Stromal cell of bone marrow (primary cell): ENCODE measurements around the gene KASH5.
A peak's percentile ranks its signal among the peaks of the same experiment; 100 is the strongest.

ENCODE experiments used
- DNase-seq: peaks from one replicate; pipeline ENCODE4 v3.0.0-alpha.2; 2012; ENCODE audit warnings: low read depth

KASH5 gene

DNA sequence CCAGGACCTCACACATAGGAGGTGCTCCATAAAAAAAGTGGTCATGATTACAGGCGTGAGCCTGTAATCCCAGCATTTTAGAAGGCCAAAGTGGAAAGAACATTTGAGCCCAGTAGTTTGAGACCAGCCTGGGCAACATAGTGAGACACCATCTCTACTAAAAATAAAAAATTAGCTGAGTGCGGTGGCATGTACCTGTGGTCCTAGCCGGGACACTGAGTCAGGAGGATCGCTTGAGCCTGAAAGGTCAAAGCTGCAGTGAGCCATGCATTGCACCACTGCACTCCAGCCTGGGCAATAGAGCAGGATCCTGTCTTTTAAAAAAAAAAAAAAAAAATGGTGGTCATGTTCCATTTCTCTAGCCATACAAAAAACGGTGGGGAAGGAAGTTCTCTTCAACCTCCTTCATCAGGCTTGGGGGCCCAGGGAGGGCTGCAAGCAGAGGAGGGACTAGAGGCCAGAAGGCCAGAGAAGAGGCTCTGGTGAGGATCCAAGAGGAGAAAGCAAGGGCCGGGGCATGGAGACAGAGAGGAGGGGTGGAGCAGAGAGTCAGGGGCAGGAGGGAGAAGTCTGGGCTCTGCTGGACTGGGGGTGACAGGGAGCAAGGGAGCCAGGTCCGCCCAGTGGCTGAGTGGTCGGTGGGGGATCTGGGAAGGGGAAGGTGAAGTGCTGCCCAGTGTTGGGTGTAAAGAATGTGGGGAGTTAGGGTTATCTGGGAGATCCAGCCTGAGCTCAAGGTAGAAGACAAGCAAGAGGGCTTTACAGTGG lies 8.9 kb downstream of the KASH5 start:
- no peak for DNase-seq

DNA sequence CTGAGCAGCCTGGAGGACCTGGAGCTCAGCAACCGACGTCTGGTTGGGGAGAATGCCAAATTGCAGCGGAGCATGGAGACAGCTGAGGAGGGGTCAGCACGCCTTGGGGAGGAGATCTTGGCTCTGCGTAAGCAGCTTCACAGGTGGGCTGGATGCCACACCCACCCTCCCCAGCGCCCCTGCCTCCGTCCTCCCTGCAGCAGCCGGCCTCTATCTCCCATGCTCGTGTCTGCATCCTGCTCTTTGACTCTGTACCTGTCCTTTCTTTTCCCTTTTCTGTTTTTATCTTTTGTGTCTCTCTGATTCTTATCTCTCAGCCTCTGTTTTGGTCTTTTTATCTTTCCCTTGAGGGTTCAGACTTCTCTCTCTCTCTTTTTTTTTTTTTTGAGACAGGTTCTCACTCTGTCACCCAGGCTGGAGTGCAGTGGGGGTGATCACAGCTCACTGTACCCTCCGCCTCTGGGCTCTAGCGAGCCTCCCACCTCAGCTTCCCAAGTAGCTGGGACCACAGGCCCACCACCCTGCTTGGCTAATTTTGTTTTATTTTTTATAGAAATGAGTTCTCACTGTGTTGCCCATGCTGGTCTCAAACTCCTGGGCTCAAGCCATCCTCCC lies 10.1 kb downstream of the KASH5 start:
- DNase-seq: no peak

DNA sequence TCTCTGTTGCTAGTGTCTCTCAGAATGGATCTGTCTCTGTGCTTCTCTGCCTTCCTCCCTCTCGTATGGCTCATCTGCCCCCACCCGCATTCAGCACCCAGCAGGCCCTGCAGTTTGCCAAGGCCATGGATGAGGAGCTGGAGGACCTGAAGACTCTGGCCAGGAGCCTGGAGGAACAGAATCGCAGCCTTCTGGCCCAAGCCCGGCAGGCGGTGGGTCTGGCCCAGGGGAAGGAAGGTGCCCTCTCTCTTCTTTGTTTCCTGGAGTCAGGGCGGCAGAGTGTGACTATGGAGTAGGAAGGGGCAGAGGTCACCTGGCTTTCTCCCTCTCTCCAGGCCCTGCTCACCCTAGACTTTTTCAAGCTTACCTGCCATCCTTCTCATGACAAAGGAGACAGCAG lies 10.9 kb downstream of the KASH5 start:
- no peak for DNase-seq

DNA sequence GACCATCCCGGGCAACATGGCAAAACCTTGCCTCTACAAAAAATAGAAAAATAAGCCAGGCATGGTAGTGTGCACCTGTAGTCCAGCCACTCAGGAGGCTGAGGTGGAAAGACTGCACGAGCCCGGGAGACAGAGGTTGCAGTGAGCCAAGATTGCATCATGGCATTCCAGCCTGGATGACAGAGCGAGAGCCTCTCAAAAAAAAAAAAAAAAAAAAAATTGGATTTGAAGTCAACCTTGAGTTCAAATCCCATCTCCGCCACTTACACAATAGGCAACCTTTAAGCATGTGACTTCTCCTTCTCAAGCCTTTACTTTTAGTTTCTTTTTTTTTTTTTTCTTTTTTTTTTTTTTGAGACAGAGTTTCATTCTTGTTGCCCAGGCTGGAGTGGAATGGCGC lies 12.0 kb downstream of the KASH5 start:
- no peak for DNase-seq

DNA sequence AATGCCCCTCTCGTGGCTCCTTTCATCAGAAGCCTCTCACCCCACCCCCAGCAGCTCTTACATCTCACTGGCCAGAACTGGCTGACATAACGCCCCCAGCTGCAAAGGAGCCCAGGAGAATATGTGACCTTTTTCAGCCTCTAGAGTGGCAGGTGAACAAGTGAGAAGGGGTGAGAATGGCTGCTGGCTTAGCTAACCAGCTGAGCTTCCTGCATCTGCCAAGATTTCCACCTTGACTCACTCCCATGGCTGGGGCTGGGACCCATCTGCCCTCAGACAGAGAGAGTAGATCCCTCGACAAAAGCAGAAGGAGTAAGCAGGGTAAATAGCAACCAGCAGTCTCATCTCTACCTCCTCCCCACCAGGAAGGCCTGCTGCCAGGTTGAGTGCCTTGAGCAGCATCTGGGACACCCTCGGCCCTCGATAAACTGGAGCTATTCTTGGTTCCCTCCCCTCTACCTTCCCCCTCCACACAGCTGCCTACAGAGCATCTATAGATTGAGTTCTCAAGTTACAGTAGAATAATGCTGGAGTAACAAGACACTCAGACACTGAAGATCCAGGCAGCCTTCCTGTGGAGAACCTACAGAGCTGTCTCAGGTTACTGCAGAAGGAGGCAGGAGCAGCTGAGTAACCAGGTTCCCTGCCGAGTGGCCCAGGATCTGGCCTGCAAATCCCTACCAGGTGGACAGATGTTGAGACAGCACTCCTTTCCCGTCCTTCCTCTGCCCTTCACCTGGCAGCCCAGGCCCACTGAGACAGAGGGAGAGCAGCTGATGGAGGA lies 15.5 kb downstream of the KASH5 start:
- no peak for DNase-seq

DNA sequence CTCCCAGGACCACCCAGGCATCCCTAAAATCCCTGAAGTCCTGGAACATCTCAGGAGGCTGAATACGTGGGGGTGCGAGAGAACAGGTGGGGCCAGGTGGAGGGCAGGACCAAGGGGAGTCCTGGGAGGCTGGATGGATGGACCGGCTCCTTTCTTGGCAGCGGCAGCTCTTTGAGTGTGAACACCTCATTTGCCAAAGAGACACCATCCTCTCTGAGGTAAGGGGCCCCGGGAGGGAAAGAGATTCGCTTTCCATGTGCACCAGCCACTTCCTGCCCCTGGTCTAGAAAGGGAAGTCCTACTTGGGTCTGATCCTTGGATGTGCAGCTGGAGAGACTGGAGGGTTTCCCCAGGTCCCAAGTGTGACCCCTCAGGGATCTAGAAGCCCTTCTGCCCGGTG lies 19.0 kb downstream of the KASH5 start:
- DNase-seq: no peak

DNA sequence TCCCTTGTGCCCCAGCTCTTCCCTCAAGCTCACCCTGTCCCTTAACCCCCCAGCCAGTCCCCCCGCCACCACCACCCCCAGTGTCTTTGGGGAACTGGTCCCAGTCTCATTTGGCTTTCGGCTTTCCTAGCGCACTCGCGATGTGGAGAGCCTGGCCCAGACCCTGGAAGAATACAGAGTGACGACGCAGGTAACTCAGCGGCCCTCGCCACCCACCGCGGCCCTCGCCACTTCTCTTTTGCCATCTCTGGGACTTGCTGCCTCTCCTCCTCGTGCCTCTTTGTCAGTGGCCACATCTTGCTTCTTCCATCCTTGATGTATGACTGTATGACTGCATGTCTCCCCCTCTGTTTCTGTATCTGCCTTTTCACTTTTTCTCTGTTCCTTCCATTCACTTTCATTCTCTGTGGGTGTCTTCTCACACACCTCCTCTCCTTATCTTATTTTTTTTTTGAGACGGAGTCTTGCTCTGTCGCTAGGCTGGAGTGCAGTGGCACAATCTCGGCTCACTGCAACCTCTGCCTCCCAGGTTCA lies 19.5 kb downstream of the KASH5 start:
- DNase-seq: no peak

DNA sequence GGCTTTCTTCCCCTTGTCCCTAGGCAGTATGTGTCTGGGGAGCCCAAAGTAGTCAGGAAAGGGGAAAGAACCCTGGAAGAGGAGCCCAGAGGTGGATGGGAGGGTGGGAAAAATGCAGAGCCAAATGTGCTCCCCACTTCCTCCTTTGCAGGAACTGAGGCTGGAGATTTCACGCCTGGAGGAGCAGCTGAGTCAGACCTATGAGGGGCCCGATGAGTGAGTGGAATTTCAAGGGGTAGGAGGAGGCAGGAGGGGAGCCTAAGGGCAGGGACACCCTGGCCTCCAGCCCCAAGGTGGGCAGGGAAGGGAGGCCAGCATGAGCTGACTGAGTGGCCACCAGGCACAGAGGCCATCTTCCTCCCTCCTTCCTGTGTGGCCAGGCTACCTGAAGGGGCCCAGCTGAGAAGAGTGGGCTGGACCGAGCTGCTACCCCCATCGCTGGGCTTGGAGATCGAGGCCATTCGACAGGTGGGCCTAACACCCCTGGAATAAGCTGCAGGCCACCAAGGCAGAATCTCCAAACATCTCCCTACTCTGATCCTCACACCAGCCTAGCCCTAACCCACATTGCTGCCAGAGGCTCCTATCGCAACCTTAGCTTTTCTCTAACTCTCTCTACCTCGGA lies 20.9 kb downstream of the KASH5 start:
- no peak for DNase-seq

DNA sequence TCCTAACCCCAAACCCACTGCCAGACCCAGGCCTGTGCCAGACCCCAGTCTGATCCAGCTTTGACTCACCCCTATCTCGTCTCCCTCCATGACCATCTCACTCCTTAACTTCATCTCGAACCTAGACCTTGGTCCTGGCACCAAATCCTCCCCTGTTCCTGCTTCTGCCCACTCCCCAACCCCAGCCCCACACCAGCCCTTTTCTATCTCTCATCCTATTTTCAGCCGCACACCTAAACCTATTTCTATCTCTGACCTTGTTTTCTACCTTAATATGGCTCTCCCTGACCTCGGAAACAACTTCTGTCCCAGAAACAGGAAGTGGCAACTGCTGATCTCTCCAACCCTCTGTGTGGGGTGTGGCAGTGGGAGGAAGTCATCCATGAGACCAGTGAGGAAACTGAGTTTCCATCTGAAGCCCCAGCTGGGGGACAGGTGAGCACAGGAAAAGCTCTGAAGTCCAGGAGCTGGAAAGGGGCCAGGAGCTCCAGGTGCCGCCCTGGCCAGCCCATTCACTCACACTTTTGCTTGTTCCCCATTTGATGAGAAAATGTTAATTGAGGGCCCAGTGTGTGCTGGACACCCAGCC lies 21.5 kb downstream of the KASH5 start:
- DNase-seq: no peak

DNA sequence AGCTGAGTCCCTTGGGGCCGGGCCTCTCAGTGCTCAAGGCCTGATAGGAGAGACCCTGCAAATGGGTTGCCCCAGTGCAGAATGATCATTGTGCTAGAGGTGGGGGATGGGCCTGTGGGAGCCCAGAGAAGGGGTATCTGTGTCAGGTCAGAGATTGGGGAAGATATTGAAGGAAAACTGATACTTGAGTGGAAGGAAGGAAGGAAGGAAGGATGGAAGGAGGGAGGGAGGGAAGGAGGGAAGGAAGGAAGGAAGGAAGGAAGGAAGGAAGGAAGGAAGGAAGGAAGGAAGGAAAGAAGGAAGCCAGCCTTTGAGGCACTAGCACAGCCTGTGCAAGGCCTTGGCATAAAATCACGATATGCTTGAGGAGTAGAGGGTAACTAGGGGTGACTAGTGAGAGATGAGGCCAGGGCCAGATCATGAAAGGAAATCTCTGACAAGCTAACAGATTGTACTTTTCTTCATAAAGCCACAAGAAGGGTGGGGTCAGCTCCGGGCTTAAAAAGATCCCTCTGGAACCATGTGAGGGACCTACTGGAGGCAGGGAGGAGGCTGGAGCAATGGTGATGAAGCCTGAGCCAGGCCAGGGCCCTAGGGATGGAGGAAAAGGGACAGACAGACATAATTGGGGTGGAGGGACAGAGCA lies 23.8 kb downstream of the KASH5 start:
- DNase-seq: no peak

DNA sequence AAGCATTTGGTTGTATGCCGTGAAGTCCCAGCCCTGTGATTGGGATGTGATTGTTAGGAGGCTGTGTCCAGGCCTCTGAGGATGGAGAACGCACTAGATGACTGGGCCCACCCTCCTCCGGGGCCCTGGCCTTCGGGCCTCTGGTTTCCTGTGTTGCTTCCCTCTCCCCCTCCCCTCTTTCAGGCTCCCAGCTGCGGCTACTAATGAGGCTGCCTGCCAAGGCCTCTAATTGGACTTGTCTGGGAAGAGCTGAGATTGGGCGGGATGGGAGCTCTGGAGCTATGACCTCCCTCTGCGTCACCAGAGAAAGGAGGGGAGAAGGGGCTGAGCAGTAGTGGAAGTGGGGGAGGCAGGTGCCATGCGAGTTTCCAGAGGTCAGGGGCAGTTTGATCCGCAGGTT lies 25.3 kb downstream of the KASH5 start:
- DNase-seq: no peak

DNA sequence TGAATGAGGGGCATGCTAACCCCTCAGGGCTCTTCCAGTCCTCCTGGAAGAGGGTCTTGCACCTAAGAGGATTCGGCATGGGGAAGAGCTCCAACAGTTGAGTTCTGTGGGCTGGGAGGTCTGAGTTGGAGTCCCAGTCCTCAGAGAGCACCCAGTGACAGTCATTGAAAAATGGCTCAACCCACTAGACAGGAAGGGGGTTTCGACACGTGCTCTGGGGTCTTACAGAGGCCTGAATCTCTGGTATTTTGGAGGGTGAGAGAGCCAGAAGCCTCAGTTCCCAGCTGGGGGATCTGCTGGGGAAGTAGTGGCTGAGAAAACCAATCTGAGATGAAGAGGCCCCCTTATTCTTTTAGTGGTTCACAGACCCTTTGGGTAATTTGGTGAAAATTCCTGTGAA lies 26.2 kb downstream of the KASH5 start:
- no peak for DNase-seq

DNA sequence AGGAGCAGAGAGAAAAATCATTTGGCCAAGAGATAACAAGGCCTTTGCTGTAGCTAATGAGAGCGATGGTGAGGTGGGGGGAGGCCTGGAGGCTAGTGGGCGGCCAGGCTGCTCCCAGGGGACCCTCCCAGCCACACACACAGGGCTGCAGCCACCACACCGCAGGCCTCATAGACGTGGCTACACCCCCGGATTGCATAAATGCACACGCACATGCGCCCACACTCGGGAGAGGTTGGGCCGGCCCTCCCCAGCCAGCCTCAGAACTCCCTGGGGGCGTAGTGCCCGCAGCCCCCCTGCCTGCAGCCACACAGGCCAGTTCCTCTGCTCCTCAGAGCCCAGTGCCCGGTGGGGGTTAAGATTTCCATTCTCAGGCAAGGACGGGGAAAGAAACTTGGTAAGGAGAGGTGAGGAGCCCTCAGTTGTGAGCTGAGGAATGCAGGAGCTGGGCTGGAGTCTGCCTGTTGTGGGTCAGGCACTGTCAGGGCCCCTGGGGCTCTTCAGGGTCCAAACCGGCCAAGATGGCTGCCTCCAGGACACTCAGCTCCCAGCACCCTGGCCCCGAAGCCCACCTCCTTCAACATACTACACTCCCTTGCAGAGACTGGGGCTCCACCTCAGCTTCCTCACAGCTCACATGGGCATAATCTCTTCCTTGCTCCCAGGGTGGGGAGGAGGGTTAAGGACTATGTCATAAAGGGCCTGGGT lies 27.2 kb downstream of the KASH5 start:
- DNase-seq: peak; percentile 38

DNA sequence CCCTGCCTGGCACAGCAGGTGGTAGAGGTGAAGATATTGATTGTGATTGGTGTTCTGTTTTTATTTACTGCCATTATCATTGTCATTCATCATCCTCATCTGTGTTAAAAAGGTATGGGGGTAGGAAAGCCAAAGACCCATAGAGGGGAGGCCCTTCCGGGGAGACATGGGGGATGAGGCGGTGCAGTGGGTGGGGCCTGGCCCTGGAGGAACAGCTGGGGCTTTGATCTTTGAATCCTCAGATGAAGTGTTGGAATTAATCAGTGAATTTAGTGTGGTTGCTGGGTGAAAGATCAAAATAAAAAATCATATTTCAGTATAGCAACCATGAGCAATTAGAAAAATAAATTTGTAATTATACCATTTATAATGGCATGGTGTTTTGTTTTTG lies 27.8 kb downstream of the KASH5 start:
- no peak for DNase-seq

DNA sequence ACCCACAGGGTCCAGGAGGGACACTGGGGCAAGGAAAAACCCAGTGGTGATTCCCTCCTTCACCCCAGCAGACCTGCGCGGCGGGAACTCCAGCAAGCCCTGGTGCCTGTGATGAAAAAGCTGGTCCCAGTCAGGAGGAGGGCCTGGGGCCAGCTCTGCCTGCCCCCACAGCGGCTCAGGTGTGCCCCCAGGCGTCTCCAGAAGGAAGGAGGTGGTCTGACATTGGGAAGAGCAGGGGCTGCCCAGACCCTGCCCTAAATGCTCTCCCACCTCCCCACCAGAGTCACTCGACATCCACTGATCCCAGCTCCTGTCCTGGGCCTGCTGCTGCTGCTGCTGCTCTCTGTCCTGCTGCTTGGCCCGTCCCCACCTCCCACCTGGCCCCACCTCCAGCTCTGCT lies 29.0 kb downstream of the KASH5 start:
- DNase-seq: no peak

DNA sequence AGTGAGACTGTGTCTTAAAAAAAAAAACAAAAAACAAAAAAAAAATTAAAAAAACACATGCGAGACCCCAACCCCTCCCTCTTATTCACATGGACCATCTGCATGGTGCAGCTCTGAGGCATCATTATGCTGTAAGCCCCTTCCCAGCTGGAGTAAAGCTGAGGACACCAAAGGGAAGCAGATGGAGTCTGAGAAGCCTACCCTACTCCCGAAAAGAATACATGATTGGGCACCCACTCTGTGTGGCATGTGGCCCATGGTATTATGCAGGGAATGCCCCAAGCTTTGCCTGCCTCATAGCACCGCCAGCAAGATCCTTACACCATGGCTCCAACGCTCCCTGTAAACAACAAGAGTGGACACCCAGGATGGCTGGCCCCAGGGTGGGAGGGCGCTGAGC lies 30.5 kb downstream of the KASH5 start:
- no peak for DNase-seq

DNA sequence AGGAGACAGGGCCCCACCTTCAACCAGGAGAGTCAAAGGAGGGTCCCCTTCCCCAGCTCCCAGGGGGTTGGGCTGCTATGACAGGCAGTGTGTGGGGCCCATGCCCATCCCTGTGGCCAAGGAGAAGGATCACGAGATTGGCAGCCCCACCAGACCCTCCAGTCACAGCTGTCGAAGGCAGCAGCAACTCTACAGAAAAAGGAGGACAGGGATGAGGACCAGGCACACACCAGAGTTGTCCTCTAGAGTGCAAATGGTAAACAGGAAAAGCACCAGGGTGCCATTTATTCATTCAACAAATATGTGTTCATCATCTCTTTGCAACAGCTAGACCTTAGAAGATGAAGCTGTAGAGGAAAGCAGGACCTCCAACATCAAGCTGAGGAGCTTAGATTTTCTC lies 31.1 kb downstream of the KASH5 start:
- DNase-seq: no peak

DNA sequence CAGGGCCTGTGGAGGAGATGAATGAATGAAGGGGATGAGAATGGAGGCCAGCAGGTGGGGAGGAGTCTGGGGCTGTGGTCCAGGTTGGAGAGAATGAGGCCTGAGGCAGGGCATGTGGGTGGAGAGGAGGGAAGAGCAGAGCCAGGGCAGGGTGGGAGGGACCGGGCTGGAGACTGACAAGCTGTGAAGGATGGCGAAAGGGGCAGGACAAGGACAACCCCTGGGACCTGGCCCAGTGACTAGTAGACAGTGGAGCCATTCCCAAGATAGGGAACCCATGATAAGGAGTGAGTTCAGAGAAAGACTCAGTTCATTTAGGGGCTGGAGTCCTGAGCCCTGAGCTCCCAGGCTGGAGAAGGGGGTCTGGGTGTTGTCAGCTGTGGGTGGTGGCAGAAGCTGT lies 32.2 kb downstream of the KASH5 start:
- DNase-seq: no peak

DNA sequence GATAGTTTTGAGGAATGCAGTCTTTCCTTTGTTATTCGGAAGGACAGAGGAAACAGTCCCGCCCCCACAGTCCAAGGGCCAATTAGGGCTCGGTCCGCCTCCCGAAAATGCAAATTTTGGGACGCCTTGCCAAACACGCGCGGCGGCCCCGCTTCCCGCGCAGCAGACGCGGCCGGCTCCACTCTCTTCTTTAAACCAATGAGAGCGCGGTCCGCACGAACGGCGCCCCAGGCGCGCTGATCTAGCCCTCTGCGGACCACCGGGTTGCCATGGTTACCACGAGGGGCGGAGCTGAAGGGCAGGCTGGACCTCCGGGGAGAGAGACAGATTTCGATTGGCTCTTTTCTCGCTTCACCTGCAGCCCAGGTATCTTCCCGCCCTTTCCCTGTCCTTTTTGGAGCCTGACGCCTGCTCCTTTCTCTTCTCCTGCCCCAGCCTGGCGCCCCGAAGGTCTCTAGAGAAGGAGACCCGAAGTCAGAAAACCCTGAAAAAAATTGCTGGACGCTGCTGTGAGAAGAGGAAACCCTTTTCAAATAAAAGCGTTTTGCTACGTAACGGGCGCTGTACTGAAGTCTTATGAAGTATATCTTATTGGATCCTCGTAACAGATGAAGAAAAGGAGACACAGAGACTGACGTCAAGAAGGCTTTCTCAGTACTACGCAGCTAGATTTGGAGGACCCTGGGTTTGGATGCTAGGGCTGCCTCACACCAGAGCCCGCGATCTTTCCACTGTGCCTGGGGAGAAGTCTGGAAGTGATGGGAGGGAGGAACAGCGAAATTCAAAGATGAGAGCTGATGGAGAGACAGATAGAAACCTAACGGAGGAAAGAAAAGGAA lies 33.2 kb downstream of the KASH5 start:
- peak; percentile 25 for DNase-seq

DNA sequence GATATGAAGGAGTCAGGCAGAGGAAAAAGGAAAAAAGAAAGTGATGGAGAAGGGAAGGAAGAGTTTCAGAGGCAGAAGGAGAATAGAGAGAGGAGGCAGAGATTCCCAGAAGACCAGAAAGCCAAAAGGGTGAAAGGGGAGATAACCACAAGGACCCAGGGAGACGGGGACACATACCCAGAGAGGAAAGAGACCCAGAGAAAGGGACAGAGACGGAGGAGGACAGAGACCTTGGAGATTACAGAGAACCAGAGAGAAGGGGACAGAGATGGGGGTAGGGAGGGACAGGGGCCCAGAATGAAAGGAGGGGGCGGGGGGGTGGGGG lies 33.8 kb downstream of the KASH5 start:
- DNase-seq: no peak
